ENCODE data around the gene PMM2. TPM values are rescaled to one million over a fixed set of nuclear protein-coding genes. Genes with fewer than 3 reads are reported as not detected.

Gene PMM2
- total and polyA plus RNA-seq, 2 experiments from 2014 or later, result 38.2 to 60.4 TPM

DNA sequence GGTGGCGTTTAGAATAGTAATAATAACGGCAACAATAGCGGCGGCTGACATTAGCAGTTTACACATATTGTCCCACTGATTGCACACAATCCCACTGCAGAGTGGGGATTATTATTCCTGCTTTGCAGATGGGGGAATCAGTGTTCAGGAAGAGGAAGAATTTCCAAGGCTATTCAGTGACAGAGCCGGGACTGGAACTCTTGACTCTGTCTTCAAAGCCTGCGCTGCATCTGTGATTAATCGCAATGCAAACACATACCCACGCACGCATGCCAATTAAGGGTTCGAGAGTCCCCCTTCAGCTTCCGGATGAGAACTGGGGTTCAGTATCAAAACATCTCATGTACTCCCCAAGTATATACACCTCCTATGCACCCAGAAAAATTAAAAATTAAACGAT is 29.4 kb upstream of the PMM2 start:
- Mint-ChIP-seq H3K4me3 (no peak overlapping the region), H3K27ac (no peak overlapping the region), H3K27me3 (ENCODE audit: insufficient read depth, low read depth, poor library complexity) (peaks cover 11% of the 10 kb centered on the region), H3K9me3 (no peaks in the 10 kb centered on the region), H3K36me3 (ENCODE audit: low read depth) (no peaks in the 10 kb centered on the region), H3K4me1 (peaks cover 16% of the 10 kb centered on the region)
- Histone ChIP-seq H3K36me3 (ENCODE audit: insufficient read depth) (no peaks in the 10 kb centered on the region), H3K4me2 (no peak overlapping the region), H3K9me2 (ENCODE audit: insufficient read depth) (no peaks in the 10 kb centered on the region), H4K20me1 (replicated peaks; ENCODE audit: insufficient read depth) (no peaks in the 10 kb centered on the region), H3K4me3 (no peak overlapping the region), H3K27me3 (ENCODE audit: insufficient read depth) (no peaks in the 10 kb centered on the region), H3K79me2 (replicated peaks; ENCODE audit: insufficient read depth) (no peaks in the 10 kb centered on the region), H3K27ac (ENCODE audit: low read depth) (no peak overlapping the region), H3F3A (replicated peaks; ENCODE audit: low read depth) (peaks cover 6% of the 10 kb centered on the region; the same call in 1 of the 2 replicates), H2AFZ (no peak overlapping the region), H3K4me1 (ENCODE audit: insufficient read depth) (peaks cover 17% of the 10 kb centered on the region)
- TF ChIP-seq, protein P1, sequence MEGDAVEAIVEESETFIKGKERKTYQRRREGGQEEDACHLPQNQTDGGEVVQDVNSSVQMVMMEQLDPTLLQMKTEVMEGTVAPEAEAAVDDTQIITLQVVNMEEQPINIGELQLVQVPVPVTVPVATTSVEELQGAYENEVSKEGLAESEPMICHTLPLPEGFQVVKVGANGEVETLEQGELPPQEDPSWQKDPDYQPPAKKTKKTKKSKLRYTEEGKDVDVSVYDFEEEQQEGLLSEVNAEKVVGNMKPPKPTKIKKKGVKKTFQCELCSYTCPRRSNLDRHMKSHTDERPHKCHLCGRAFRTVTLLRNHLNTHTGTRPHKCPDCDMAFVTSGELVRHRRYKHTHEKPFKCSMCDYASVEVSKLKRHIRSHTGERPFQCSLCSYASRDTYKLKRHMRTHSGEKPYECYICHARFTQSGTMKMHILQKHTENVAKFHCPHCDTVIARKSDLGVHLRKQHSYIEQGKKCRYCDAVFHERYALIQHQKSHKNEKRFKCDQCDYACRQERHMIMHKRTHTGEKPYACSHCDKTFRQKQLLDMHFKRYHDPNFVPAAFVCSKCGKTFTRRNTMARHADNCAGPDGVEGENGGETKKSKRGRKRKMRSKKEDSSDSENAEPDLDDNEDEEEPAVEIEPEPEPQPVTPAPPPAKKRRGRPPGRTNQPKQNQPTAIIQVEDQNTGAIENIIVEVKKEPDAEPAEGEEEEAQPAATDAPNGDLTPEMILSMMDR (conservative IDR thresholded peaks at IDR 0.05; ENCODE audit: low read depth in 2 of 2), result no peak
- TF ChIP-seq, protein P2, sequence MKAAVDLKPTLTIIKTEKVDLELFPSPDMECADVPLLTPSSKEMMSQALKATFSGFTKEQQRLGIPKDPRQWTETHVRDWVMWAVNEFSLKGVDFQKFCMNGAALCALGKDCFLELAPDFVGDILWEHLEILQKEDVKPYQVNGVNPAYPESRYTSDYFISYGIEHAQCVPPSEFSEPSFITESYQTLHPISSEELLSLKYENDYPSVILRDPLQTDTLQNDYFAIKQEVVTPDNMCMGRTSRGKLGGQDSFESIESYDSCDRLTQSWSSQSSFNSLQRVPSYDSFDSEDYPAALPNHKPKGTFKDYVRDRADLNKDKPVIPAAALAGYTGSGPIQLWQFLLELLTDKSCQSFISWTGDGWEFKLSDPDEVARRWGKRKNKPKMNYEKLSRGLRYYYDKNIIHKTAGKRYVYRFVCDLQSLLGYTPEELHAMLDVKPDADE (IDR thresholded peaks at IDR 0.05), result no peak
- TF ChIP-seq STAT1 (IDR thresholded peaks at IDR 0.05; ENCODE audit: unreplicated experiment) (no peak), CREB1 (CRISPR knock-in tag; IDR thresholded peaks at IDR 0.05; ENCODE audit: low read depth) (no peak)
- TF ChIP-seq, protein P3, sequence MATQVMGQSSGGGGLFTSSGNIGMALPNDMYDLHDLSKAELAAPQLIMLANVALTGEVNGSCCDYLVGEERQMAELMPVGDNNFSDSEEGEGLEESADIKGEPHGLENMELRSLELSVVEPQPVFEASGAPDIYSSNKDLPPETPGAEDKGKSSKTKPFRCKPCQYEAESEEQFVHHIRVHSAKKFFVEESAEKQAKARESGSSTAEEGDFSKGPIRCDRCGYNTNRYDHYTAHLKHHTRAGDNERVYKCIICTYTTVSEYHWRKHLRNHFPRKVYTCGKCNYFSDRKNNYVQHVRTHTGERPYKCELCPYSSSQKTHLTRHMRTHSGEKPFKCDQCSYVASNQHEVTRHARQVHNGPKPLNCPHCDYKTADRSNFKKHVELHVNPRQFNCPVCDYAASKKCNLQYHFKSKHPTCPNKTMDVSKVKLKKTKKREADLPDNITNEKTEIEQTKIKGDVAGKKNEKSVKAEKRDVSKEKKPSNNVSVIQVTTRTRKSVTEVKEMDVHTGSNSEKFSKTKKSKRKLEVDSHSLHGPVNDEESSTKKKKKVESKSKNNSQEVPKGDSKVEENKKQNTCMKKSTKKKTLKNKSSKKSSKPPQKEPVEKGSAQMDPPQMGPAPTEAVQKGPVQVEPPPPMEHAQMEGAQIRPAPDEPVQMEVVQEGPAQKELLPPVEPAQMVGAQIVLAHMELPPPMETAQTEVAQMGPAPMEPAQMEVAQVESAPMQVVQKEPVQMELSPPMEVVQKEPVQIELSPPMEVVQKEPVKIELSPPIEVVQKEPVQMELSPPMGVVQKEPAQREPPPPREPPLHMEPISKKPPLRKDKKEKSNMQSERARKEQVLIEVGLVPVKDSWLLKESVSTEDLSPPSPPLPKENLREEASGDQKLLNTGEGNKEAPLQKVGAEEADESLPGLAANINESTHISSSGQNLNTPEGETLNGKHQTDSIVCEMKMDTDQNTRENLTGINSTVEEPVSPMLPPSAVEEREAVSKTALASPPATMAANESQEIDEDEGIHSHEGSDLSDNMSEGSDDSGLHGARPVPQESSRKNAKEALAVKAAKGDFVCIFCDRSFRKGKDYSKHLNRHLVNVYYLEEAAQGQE (IDR thresholded peaks at IDR 0.05; ENCODE audit: unreplicated experiment), result no peak
- DNase-seq (ENCODE audit: low spot score), result no peak
- no peak for ATAC-seq

DNA sequence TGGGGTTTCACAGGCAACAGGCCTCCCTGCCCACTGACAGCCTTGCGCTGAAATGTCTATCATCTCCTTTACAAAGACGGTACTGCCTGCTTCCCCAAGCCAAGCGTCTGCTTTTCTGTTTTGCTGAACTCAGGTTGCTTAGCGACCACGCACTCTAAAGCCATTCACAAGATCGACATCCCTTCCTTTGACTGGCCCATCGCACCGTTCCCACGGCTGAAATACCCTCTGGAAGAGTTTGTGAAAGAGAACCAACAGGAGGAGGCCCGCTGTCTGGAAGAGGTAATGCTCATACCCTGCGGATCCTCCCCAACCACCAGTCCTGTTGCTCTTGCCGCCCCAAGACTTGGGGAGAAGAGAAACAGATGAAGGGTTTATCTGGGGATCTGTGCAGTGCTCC is 28.9 kb upstream of the PMM2 start:
- Mint-ChIP-seq H3K36me3 (ENCODE audit: low read depth) (no peaks in the 10 kb centered on the region), H3K4me3 (no peak overlapping the region), H3K4me1 (peaks cover 13% of the 10 kb centered on the region), H3K27me3 (ENCODE audit: insufficient read depth, low read depth, poor library complexity) (peaks cover 11% of the 10 kb centered on the region), H3K9me3 (no peaks in the 10 kb centered on the region), H3K27ac (0 out of 2 replicates have a peak overlapping the region, but pooled peaks have one; percentile 31)
- DNase-seq (ENCODE audit: low spot score) (peak; percentile 75), ATAC-seq (peak; percentile 17; the same call in 2 of the 3 replicates)
- H3K4me2 ChIP-seq, result no peak overlapping the region
- no peak overlapping the region for H3K27ac ChIP-seq (ENCODE audit: low read depth)
- no peak overlapping the region for H3K4me3 ChIP-seq
- H3K4me1 ChIP-seq (ENCODE audit: insufficient read depth), result peaks cover 16% of the 10 kb centered on the region
- no peaks in the 10 kb centered on the region for H3K79me2 ChIP-seq (replicated peaks; ENCODE audit: insufficient read depth)
- no peaks in the 10 kb centered on the region for H3K9me2 ChIP-seq (ENCODE audit: insufficient read depth)
- no peaks in the 10 kb centered on the region for H4K20me1 ChIP-seq (replicated peaks; ENCODE audit: insufficient read depth)
- H3K27me3 ChIP-seq (ENCODE audit: insufficient read depth), result no peaks in the 10 kb centered on the region
- no peak overlapping the region for H2AFZ ChIP-seq
- H3F3A ChIP-seq (replicated peaks; ENCODE audit: low read depth), result peaks cover 6% of the 10 kb centered on the region; the same call in 1 of the 2 replicates
- TF ChIP-seq, protein P1 (conservative IDR thresholded peaks at IDR 0.05; ENCODE audit: low read depth in 2 of 2), result no peak
- TF ChIP-seq, protein P2 (IDR thresholded peaks at IDR 0.05), result no peak
- TF ChIP-seq NANOG (IDR thresholded peaks at IDR 0.05; ENCODE audit: borderline replicate concordance) (no peak), CREB1 (CRISPR knock-in tag; IDR thresholded peaks at IDR 0.05; ENCODE audit: low read depth) (no peak), POLR2AphosphoS5 (IDR thresholded peaks at IDR 0.05; ENCODE audit: low read depth) (no peak)
- H3K36me3 ChIP-seq (ENCODE audit: insufficient read depth), result no peaks in the 10 kb centered on the region
